HL-60/S4 (cell line): ENCODE results near the gene TRIP11.

Experiments used
- in situ Hi-C: fragments of 300-500 bp; cut with MboI; formaldehyde crosslinking; loops from 2 replicates; pipeline ENCODE4 v1.14.3; 2022; ENCODE audit warnings: low sequenced_read_pairs

Gene TRIP11

GRCh38 chr14:91926131-91926890, 113.5 kb downstream of the TRIP11 start:
- in situ Hi-C loops = no loop called here

- in situ Hi-C loops = no loop called here
These were observed 114.1 kb downstream of the TRIP11 start for GRCh38 chr14:91925727-91926121.

- in situ Hi-C loops = no loop called here
These were observed 114.7 kb downstream of the TRIP11 start for GRCh38 chr14:91925001-91925726.

GRCh38 chr14:91920526-91920925, 119.3 kb downstream of the TRIP11 start:
- in situ Hi-C loops = no loop called here

- in situ Hi-C loops = no loop called here
These were observed 120.0 kb downstream of the TRIP11 start for GRCh38 chr14:91919814-91920213.

GRCh38 chr14:91918186-91918883, 121.5 kb downstream of the TRIP11 start:
- in situ Hi-C loops = no loop called here
